ENCODE data around the gene TECRL. TPM values are rescaled to one million over a fixed set of nuclear protein-coding genes. Genes with fewer than 3 reads are reported as not detected.

The TECRL gene
- total RNA-seq, 1 donor from 2014 or later = not detected

DNA sequence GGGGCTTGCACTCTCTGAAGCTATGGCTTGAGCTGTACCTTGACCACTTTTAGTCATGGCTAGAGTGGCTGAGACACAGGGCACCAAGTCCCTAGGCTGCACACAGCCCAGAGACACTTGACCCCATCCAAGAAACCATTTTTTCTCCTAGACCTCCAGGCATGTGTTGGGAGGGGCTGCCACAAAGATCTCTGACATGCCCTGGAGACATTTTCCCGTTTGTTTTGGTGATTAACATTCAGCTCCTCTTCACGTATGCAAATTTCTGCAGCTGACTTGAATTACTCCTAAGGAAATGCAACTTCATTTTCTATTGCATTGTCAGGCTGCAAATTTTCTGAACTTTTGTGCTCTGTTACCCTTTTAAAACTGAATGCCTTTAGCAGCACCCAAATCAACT is 142.6 kb downstream of the TECRL start:
- H3K9ac ChIP-seq (ENCODE audit: low read length) = no peak overlapping the region
- no peak for FAIRE-seq
- TF ChIP-seq, protein P1, sequence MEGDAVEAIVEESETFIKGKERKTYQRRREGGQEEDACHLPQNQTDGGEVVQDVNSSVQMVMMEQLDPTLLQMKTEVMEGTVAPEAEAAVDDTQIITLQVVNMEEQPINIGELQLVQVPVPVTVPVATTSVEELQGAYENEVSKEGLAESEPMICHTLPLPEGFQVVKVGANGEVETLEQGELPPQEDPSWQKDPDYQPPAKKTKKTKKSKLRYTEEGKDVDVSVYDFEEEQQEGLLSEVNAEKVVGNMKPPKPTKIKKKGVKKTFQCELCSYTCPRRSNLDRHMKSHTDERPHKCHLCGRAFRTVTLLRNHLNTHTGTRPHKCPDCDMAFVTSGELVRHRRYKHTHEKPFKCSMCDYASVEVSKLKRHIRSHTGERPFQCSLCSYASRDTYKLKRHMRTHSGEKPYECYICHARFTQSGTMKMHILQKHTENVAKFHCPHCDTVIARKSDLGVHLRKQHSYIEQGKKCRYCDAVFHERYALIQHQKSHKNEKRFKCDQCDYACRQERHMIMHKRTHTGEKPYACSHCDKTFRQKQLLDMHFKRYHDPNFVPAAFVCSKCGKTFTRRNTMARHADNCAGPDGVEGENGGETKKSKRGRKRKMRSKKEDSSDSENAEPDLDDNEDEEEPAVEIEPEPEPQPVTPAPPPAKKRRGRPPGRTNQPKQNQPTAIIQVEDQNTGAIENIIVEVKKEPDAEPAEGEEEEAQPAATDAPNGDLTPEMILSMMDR (IDR thresholded peaks at IDR 0.05; ENCODE audit: insufficient read depth, low read depth, low read length) = no peak
- TF ChIP-seq EZH2 (IDR thresholded peaks at IDR 0.05; ENCODE audit: insufficient read depth, low read length) = no peak
- H3K4me1 ChIP-seq (ENCODE audit: insufficient read depth, low read length) = no peaks in the 10 kb centered on the region
- no peak overlapping the region for H3K27ac ChIP-seq (ENCODE audit: low read depth, low read length)
- no peaks in the 10 kb centered on the region for H3K36me3 ChIP-seq (ENCODE audit: insufficient read depth, low read length)
- no peak for DNase-seq (ENCODE audit: low read depth)
- no peaks in the 10 kb centered on the region for H3K79me2 ChIP-seq (ENCODE audit: insufficient read depth, low read length)
- no peak overlapping the region for H2AFZ ChIP-seq (ENCODE audit: low read depth, low read length)
- H3K4me3 Mint-ChIP-seq (ENCODE audit: unreplicated experiment) = no peak overlapping the region
- no peaks in the 10 kb centered on the region for H3K9me3 ChIP-seq (ENCODE audit: insufficient read depth, low read depth, low read length)
- H3K4me1 Mint-ChIP-seq (ENCODE audit: low read depth, unreplicated experiment) = no peaks in the 10 kb centered on the region
- H3K27me3 Mint-ChIP-seq (ENCODE audit: low read depth, unreplicated experiment) = no peaks in the 10 kb centered on the region
- no peak overlapping the region for H3K4me2 ChIP-seq (ENCODE audit: low read length)
- H3K27ac Mint-ChIP-seq (ENCODE audit: unreplicated experiment) = no peak overlapping the region
- no peaks in the 10 kb centered on the region for H4K20me1 ChIP-seq (ENCODE audit: insufficient read depth, low read length)
- no peaks in the 10 kb centered on the region for H3K27me3 ChIP-seq (ENCODE audit: insufficient read depth, low read length)
- no peak overlapping the region for H3K4me3 ChIP-seq (ENCODE audit: insufficient read depth, low read depth, low read length)
- H3K36me3 Mint-ChIP-seq (ENCODE audit: low read depth, unreplicated experiment) = peaks cover under 1% of the 10 kb centered on the region
- peaks cover 1% of the 10 kb centered on the region for H3K9me3 Mint-ChIP-seq (ENCODE audit: unreplicated experiment)

DNA sequence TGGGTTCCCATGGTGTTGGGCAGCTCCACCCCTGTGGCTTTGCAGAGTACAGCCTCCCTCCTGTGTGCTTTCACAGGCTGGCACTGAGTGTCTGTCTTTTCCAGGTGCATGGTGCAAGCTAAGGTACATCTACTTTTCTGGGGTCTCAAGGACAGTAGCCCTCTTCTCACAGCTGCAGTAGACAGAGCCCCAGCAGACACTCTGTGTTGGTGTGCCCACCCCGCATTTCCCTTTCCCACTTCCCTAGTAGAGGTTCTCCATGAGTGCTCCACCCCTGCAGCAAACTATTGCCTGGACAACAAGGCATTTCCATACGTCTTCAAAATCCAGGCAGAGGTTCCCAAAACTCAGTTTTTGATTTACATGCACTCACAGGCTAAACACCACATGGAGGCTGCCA is 143.0 kb downstream of the TECRL start:
- FAIRE-seq (no peak), DNase-seq (ENCODE audit: low read depth) (no peak)
- Histone ChIP-seq H3K4me3 (ENCODE audit: insufficient read depth, low read depth, low read length) (no peak overlapping the region), H3K9ac (ENCODE audit: low read length) (no peak overlapping the region), H4K20me1 (ENCODE audit: insufficient read depth, low read length) (no peaks in the 10 kb centered on the region), H3K27ac (ENCODE audit: low read depth, low read length) (no peak overlapping the region), H3K9me3 (ENCODE audit: insufficient read depth, low read depth, low read length) (no peaks in the 10 kb centered on the region), H3K36me3 (ENCODE audit: insufficient read depth, low read length) (no peaks in the 10 kb centered on the region), H3K4me2 (ENCODE audit: low read length) (no peak overlapping the region), H2AFZ (ENCODE audit: low read depth, low read length) (no peak overlapping the region), H3K4me1 (ENCODE audit: insufficient read depth, low read length) (no peaks in the 10 kb centered on the region), H3K79me2 (ENCODE audit: insufficient read depth, low read length) (no peaks in the 10 kb centered on the region), H3K27me3 (ENCODE audit: insufficient read depth, low read length) (no peaks in the 10 kb centered on the region)
- no peak overlapping the region for H3K4me3 Mint-ChIP-seq (ENCODE audit: unreplicated experiment)
- no peak overlapping the region for H3K27ac Mint-ChIP-seq (ENCODE audit: unreplicated experiment)
- H3K4me1 Mint-ChIP-seq (ENCODE audit: low read depth, unreplicated experiment) = no peaks in the 10 kb centered on the region
- peaks cover 1% of the 10 kb centered on the region for H3K9me3 Mint-ChIP-seq (ENCODE audit: unreplicated experiment)
- no peaks in the 10 kb centered on the region for H3K36me3 Mint-ChIP-seq (ENCODE audit: low read depth, unreplicated experiment)
- no peaks in the 10 kb centered on the region for H3K27me3 Mint-ChIP-seq (ENCODE audit: low read depth, unreplicated experiment)
- TF ChIP-seq EZH2 (IDR thresholded peaks at IDR 0.05; ENCODE audit: insufficient read depth, low read length) = no peak
- TF ChIP-seq, protein P1 (IDR thresholded peaks at IDR 0.05; ENCODE audit: insufficient read depth, low read depth, low read length) = no peak

DNA sequence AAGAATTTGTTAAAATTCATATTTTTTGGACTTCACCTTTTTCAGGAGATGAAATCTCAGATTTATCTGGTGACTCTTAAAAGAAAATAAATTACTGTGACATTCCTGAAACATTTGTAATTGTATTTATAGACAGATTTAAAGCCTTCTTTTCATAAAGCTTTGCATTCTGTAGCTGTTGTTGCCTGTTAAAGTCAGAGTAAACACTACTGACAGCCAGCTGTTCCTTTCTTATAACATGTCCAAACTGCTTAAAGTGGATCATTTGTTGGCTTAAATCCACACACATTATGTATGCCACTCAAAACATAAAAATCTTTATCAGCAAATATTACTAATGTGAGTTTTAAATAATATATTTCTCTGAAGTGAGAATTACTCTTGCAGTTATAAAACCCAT is 157.5 kb downstream of the TECRL start:
- Mint-ChIP-seq H3K4me1 (ENCODE audit: low read depth, unreplicated experiment) (no peaks in the 10 kb centered on the region), H3K27me3 (ENCODE audit: low read depth, unreplicated experiment) (no peaks in the 10 kb centered on the region), H3K9me3 (ENCODE audit: unreplicated experiment) (no peaks in the 10 kb centered on the region), H3K36me3 (ENCODE audit: low read depth, unreplicated experiment) (no peaks in the 10 kb centered on the region), H3K27ac (ENCODE audit: unreplicated experiment) (no peak overlapping the region), H3K4me3 (ENCODE audit: unreplicated experiment) (no peak overlapping the region)
- no peak for TF ChIP-seq EZH2 (IDR thresholded peaks at IDR 0.05; ENCODE audit: insufficient read depth, low read length)
- TF ChIP-seq, protein P1 (IDR thresholded peaks at IDR 0.05; ENCODE audit: insufficient read depth, low read depth, low read length) = no peak
- H4K20me1 ChIP-seq (ENCODE audit: insufficient read depth, low read length) = no peaks in the 10 kb centered on the region
- H3K27me3 ChIP-seq (ENCODE audit: insufficient read depth, low read length) = no peaks in the 10 kb centered on the region
- FAIRE-seq = no peak
- no peak overlapping the region for H3K4me3 ChIP-seq (ENCODE audit: insufficient read depth, low read depth, low read length)
- no peaks in the 10 kb centered on the region for H3K4me1 ChIP-seq (ENCODE audit: insufficient read depth, low read length)
- H3K36me3 ChIP-seq (ENCODE audit: insufficient read depth, low read length) = no peaks in the 10 kb centered on the region
- no peak for DNase-seq (ENCODE audit: low read depth)
- no peak overlapping the region for H3K9ac ChIP-seq (ENCODE audit: low read length)
- H3K4me2 ChIP-seq (ENCODE audit: low read length) = no peak overlapping the region
- no peak overlapping the region for H2AFZ ChIP-seq (ENCODE audit: low read depth, low read length)
- no peaks in the 10 kb centered on the region for H3K79me2 ChIP-seq (ENCODE audit: insufficient read depth, low read length)
- H3K9me3 ChIP-seq (ENCODE audit: insufficient read depth, low read depth, low read length) = no peaks in the 10 kb centered on the region
- no peak overlapping the region for H3K27ac ChIP-seq (ENCODE audit: low read depth, low read length)
